ENCODE results near the gene SND1. TPM values are rescaled to one million over a fixed set of nuclear protein-coding genes. Genes with fewer than 3 reads are reported as not detected.

SND1 gene
- total RNA-seq, 4 donors from 2014 or later = 55.5 to 305 (median 80.1) TPM

GRCh38 chr7:128053991-128054390 is 402.0 kb downstream of the SND1 start:
- H3K27me3 ChIP-seq = no peaks in the 10 kb centered on the region

GRCh38 chr7:128054511-128054910 is 402.5 kb downstream of the SND1 start:
- no peak overlapping the region for H3K27ac ChIP-seq
- DNase-seq = no peak
- H3K9me3 ChIP-seq = no peaks in the 10 kb centered on the region
- no peak overlapping the region for H3K4me3 ChIP-seq
- peaks cover 0 to 4% (median 0%) of the 10 kb centered on the region in 4 donors for H3K4me1 ChIP-seq
- no peaks in the 10 kb centered on the region for H3K27me3 ChIP-seq
- TF ChIP-seq POLR2A (IDR thresholded peaks at IDR 0.05) (no peak), CTCF (IDR thresholded peaks at IDR 0.05) (no peak)
- no peaks in the 10 kb centered on the region for H3K36me3 ChIP-seq

More at GRCh38 chr7:128053991-128054390, 402.0 kb downstream of the SND1 start:
- Histone ChIP-seq H3K9me3 (no peaks in the 10 kb centered on the region), H3K36me3 (no peaks in the 10 kb centered on the region), H3K4me1 (peaks cover 0 to 4% (median 0%) of the 10 kb centered on the region in 4 donors), H3K4me3 (no peak overlapping the region), H3K27ac (no peak overlapping the region)
- DNase-seq = no peak
- TF ChIP-seq CTCF (IDR thresholded peaks at IDR 0.05) (no peak), POLR2A (IDR thresholded peaks at IDR 0.05) (no peak)

GRCh38 chr7:128055637-128056036 is 403.6 kb downstream of the SND1 start:
- no peaks in the 10 kb centered on the region for H3K36me3 ChIP-seq
- H3K27ac ChIP-seq = no peak overlapping the region
- peaks cover 0 to 4% (median 0%) of the 10 kb centered on the region in 4 donors for H3K4me1 ChIP-seq
- H3K4me3 ChIP-seq = no peak overlapping the region
- H3K27me3 ChIP-seq = no peaks in the 10 kb centered on the region
- H3K9me3 ChIP-seq = no peaks in the 10 kb centered on the region
- no peak for DNase-seq
- no peak for TF ChIP-seq POLR2A (IDR thresholded peaks at IDR 0.05)
- TF ChIP-seq CTCF (IDR thresholded peaks at IDR 0.05) = no peak

GRCh38 chr7:128056901-128057300 is 404.9 kb downstream of the SND1 start:
- Histone ChIP-seq H3K27me3 (no peaks in the 10 kb centered on the region), H3K36me3 (no peaks in the 10 kb centered on the region), H3K4me3 (no peak overlapping the region), H3K4me1 (peaks cover 0 to 4% (median 0%) of the 10 kb centered on the region in 4 donors), H3K27ac (no peak overlapping the region), H3K9me3 (no peaks in the 10 kb centered on the region)
- no peak for DNase-seq
- TF ChIP-seq CTCF (IDR thresholded peaks at IDR 0.05) (no peak), POLR2A (IDR thresholded peaks at IDR 0.05) (no peak)

GRCh38 chr7:128057909-128058308 is 405.9 kb downstream of the SND1 start:
- no peaks in the 10 kb centered on the region for H3K36me3 ChIP-seq
- H3K27me3 ChIP-seq = no peaks in the 10 kb centered on the region
- H3K27ac ChIP-seq = no peak overlapping the region
- no peaks in the 10 kb centered on the region for H3K4me1 ChIP-seq
- H3K4me3 ChIP-seq = no peak overlapping the region
- no peak for DNase-seq
- TF ChIP-seq CTCF (IDR thresholded peaks at IDR 0.05) = no peak
- no peak for TF ChIP-seq POLR2A (IDR thresholded peaks at IDR 0.05)
- H3K9me3 ChIP-seq = no peaks in the 10 kb centered on the region
